Measurements from ENCODE around the gene GCSAML.

Gene GCSAML

GRCh38 chr1:247576514-247576913, 27.6 kb downstream of the GCSAML start:
- DNase-seq = no peak

- DNase-seq = no peak
These were observed 30.1 kb downstream of the GCSAML start for GRCh38 chr1:247578946-247579460.

DNA sequence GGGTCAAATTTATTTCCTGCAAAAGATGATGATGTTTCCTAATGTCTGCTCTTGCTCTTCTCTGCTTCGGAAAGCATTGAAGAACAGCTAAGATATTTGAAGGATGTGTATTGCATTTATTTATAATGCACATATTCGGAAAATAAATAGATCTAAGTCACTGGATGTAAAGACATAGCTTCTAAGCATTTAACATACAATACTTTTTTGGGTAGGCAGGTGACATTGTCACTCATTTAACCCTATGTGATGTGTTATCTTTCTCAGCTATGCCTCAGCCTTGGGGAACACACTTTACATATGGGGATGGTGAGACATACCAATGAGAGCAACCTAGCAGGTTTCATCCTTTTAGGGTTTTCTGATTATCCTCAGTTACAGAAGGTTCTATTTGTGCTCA, 39.1 kb downstream of the GCSAML start, which contains the start of gene OR2G2:
Gene OR2G2 (plus strand): TSS at position 301 of the 400 bp plus-strand sequence. CDS start 0 bp downstream, at position 301.
- no peak for DNase-seq

GRCh38 chr1:247605286-247605685, 56.4 kb downstream of the GCSAML start, which contains the start of gene OR2G3:
OR2G3 (plus strand) TSS chr1:247605586; CDS start chr1:247605586, 0 bp downstream.
- DNase-seq = no peak

DNA sequence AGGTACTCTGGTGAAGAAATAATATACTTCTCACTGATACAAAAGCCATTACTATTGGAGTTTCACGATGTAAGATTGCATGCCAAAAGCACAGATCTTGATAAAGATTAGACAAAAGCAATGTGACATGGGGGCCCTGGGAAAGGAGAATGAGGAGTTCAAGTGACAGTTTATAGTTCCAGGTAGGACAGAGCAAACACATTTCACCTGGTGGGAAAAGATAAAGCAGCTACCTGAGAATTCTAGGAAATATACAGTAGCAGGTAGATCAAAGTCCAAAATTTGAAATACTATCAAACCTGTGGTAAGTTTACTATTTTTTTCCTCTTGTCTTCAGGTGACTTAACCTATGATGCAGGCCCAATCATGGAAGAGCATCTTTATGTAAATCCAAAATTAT, 64.5 kb downstream of the GCSAML start:
- DNase-seq = no peak

DNA sequence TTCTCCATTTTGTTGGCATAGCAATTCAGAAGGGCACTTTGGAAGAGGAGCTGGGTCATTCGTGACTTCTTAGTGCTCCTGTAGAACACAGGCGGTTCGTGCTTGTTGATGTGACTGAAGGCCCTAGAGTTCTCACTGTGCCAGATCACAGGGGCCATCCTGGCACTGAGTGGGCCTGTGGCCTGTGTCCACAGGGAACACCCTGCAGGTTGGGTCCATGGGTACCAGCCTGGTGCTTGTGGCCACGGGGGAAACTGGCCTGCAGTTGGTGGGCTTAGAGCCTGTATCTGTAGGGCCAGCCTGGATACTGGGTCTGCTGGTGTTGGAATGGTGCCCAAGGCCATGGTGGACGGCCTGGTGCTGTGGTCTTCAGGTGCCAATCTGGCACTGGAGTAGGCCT, 65.7 kb downstream of the GCSAML start:
- no peak for DNase-seq

All from NCI-H1930 (cell line).